Activated naive CD8-positive, alpha-beta T cell treated with anti-CD3 and anti-CD28 coated beads, Interleukin-2, amount 50 U/mL, for 24 hours (primary cell): ENCODE results near the gene PLEKHG3.
A peak's percentile ranks its signal among the peaks of the same experiment; 100 is the strongest.

Source experiments
- ATAC-seq: fragments of 150-1000 bp; cut with Tn5 transposase; one replicate; pipeline ENCODE4 v1.10.0; 2021
- DNase-seq: peaks from one replicate; pipeline ENCODE4 v3.0.0; 2021
- H3K27ac Mint-ChIP-seq: one replicate; pipeline ENCODE4 v1.8.0; 2021; ENCODE audit warnings: mild to moderate bottlenecking, mixed read lengths
- H3K27me3 Mint-ChIP-seq: one replicate; pipeline ENCODE4 v1.8.0; 2021; ENCODE audit warnings: mixed read lengths
- H3K36me3 Mint-ChIP-seq: one replicate; pipeline ENCODE4 v1.8.0; 2021; ENCODE audit warnings: low read depth, mixed read lengths
- H3K4me1 Mint-ChIP-seq: one replicate; pipeline ENCODE4 v1.8.0; 2021; ENCODE audit warnings: mixed read lengths
- H3K4me3 Mint-ChIP-seq: one replicate; pipeline ENCODE4 v1.8.0; 2021; ENCODE audit warnings: mild to moderate bottlenecking, moderate library complexity, mixed read lengths
- H3K9me3 Mint-ChIP-seq: one replicate; pipeline ENCODE4 v1.8.0; 2021; ENCODE audit warnings: mixed read lengths

Gene PLEKHG3

DNA sequence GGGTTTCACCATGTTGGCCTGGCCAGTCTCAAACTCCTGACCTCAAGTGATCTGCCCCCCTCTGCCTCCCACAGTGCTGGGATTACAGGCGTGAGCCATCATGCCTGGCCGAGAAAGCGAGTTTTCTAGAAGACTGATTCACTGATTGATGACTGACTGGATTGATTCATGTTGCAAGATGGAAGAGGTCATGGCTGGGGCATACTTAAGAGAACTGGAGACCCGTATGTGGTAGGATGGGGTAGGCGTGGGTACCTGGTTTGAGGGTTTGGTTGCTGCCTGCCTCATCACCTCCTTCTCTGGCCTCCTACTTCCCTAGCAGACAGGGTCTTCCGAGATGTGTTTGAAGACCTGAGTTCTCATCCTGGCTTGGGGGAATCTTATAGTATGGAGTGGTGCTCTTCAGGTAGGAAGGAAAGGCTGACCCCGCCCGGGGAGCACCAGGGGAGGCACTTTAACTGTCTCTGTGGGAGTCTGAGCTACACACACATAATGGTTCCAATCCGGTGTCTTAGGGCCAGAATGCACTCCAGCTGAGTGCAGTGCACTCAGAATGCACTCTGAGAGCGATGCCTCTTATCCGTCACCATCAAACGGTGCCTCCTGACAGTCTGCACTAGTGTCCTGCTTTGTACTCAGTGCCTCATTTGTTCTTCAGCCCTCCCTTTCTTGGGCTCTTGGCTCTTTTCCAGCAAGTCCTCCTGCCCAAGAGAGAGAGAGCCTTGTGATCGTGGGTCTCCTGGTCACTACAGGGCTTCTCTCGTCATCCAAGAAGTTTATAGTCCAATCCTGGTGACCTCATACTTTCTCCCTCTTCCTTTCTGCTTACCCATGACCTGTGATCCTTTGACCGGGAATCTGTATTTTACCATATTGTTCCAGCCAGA, 19.7 kb downstream of the PLEKHG3 start:
- Mint-ChIP-seq H3K27me3 (no peaks in the 10 kb centered on the region), H3K9me3 (no peaks in the 10 kb centered on the region), H3K4me1 (peaks cover 31% of the 10 kb centered on the region), H3K4me3 (no peak overlapping the region), H3K36me3 (no peaks in the 10 kb centered on the region), H3K27ac (no peak overlapping the region)
- no peak for DNase-seq
- peak; percentile 26 for ATAC-seq

DNA sequence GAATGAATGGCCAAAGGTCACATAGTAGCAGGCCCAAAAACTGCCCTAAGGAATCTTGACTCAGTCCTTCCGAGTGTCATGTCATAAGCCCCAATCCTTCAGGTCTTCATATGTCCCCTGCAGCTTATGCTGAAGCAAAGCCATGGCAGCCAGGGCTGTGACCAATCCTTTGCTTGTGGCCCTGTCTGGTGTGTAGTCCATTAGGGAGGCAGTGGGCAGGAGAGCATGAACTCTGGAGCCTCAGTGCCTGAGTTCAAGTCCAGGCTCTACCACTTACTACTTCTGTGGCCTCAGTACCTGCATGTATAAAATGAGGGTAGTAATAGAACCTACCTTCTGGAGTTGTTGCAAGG, 20.3 kb downstream of the PLEKHG3 start:
- Mint-ChIP-seq H3K9me3 (no peaks in the 10 kb centered on the region), H3K4me3 (no peak overlapping the region), H3K4me1 (peaks cover 31% of the 10 kb centered on the region), H3K27ac (no peak overlapping the region), H3K27me3 (no peaks in the 10 kb centered on the region), H3K36me3 (no peaks in the 10 kb centered on the region)
- DNase-seq (no peak), ATAC-seq (no peak)

DNA sequence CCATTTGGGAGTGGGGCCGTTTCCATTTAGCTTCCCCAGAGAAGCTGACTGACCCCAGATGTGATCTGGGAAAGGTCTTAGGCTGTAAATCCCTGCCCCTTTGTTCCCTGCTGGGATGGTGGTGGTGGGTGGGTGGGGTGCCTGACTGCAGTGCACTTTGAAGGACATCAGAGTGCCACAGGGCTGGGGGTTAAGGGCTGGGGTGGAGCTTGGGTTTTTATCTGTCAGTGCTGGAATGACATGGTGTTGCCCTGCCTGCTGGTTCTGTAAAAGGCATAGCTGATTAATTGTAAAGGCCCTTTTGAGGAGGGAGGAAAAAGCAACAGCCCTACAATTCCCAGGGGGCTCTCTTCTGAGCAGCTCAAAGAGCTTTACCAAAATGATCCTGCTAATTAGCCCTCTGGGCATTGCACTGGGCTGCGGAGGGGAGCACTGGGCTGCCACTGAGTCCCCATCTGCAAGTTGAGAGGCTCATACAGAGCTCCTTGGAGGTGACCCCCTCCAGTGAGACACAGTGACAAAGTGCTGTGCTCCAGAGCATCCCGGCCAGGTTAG, 21.1 kb downstream of the PLEKHG3 start:
- Mint-ChIP-seq H3K27ac (no peak overlapping the region), H3K4me3 (no peak overlapping the region), H3K36me3 (no peaks in the 10 kb centered on the region), H3K4me1 (peaks cover 27% of the 10 kb centered on the region), H3K27me3 (no peaks in the 10 kb centered on the region), H3K9me3 (no peaks in the 10 kb centered on the region)
- DNase-seq (no peak), ATAC-seq (no peak)

GRCh38 chr14:64725879-64726584, 21.8 kb downstream of the PLEKHG3 start:
- H3K27me3 Mint-ChIP-seq: no peaks in the 10 kb centered on the region
- DNase-seq (no peak), ATAC-seq (no peak)
- H3K36me3 Mint-ChIP-seq: no peaks in the 10 kb centered on the region
- H3K4me3 Mint-ChIP-seq: no peak overlapping the region
- peaks cover 26% of the 10 kb centered on the region for H3K4me1 Mint-ChIP-seq
- H3K27ac Mint-ChIP-seq: no peak overlapping the region
- H3K9me3 Mint-ChIP-seq: no peaks in the 10 kb centered on the region

GRCh38 chr14:64726585-64726890, 22.3 kb downstream of the PLEKHG3 start:
- Mint-ChIP-seq H3K27me3 (no peaks in the 10 kb centered on the region), H3K4me3 (no peak overlapping the region), H3K4me1 (peaks cover 26% of the 10 kb centered on the region), H3K36me3 (no peaks in the 10 kb centered on the region), H3K9me3 (no peaks in the 10 kb centered on the region), H3K27ac (no peak overlapping the region)
- DNase-seq (peak; percentile 15), ATAC-seq (peak; percentile 47)

DNA sequence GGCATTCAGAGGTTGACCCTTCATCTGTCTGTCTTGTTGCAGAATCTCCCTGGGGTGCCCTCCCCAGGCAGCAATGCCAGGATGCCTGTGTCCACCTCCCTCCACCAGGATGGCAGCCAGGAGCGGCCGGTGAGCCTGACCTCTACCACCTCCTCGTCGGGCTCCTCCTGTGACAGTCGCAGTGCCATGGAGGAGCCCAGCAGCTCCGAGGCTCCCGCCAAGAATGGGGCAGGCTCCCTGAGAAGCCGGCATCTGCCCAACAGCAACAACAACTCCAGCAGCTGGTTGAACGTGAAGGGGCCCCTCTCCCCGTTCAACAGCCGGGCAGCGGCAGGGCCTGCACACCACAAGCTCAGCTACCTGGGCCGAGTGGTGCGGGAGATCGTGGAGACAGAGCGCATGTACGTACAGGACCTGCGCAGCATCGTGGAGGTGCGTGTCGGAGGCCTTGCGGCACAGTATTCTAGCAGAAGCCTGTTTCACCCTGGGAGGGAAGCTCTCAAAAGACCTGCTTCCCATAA, 23.4 kb downstream of the PLEKHG3 start:
- DNase-seq: no peak
- no peaks in the 10 kb centered on the region for H3K27me3 Mint-ChIP-seq
- ATAC-seq: no peak
- H3K36me3 Mint-ChIP-seq: no peaks in the 10 kb centered on the region
- no peak overlapping the region for H3K4me3 Mint-ChIP-seq
- no peaks in the 10 kb centered on the region for H3K9me3 Mint-ChIP-seq
- peaks cover 17% of the 10 kb centered on the region for H3K4me1 Mint-ChIP-seq
- no peak overlapping the region for H3K27ac Mint-ChIP-seq

- H3K36me3 Mint-ChIP-seq: no peaks in the 10 kb centered on the region
- no peaks in the 10 kb centered on the region for H3K9me3 Mint-ChIP-seq
- no peak overlapping the region for H3K27ac Mint-ChIP-seq
- peaks cover 14% of the 10 kb centered on the region for H3K4me1 Mint-ChIP-seq
- H3K27me3 Mint-ChIP-seq: no peaks in the 10 kb centered on the region
- H3K4me3 Mint-ChIP-seq: no peak overlapping the region
- ATAC-seq (no peak), DNase-seq (no peak)
Observed at GRCh38 chr14:64728106-64728505, 23.9 kb downstream of the PLEKHG3 start.

- ATAC-seq: no peak
- Mint-ChIP-seq H3K27me3 (no peaks in the 10 kb centered on the region), H3K9me3 (no peaks in the 10 kb centered on the region), H3K4me3 (no peak overlapping the region), H3K4me1 (peaks cover 10% of the 10 kb centered on the region), H3K36me3 (no peaks in the 10 kb centered on the region), H3K27ac (no peak overlapping the region)
- no peak for DNase-seq
Observed at GRCh38 chr14:64728856-64729255, 24.6 kb downstream of the PLEKHG3 start.

DNA sequence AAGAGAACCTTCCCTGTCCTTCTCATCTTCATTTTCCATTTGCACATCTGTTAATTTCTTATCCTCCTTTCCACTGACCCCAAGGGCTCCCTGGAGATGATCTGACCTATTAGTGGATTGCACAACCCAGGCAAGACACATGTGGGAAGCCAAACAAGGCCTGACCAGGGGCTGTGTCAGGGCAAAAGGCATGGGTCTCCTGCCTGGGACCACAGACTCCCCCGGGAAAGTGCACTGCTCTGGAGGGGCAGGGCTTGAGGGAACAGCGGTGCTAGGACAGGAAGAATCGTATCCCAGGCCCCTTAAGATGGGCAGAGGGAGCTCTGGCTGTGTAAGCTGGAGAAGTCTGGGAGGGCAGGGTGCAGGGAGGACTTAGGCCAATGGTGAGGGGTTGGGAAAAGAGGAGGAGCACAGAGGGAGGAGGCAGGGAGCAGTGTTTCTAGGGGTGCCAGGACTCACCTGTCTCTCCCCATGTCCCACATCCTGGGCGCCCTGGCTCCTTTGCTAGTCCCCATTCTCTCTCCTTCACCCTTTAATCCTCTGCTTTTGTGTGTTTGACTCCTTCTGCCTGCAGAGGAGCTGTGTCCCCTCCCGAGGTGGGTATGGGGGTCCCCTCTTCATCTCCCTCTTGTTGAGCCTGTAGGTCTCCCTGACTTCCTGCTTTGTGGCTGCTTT, 25.3 kb downstream of the PLEKHG3 start:
- no peaks in the 10 kb centered on the region for H3K36me3 Mint-ChIP-seq
- H3K4me1 Mint-ChIP-seq: peaks cover 5% of the 10 kb centered on the region
- ATAC-seq (no peak), DNase-seq (no peak)
- no peak overlapping the region for H3K4me3 Mint-ChIP-seq
- H3K27ac Mint-ChIP-seq: no peak overlapping the region
- H3K9me3 Mint-ChIP-seq: no peaks in the 10 kb centered on the region
- no peaks in the 10 kb centered on the region for H3K27me3 Mint-ChIP-seq

GRCh38 chr14:64730061-64730440, 25.8 kb downstream of the PLEKHG3 start:
- H3K4me3 Mint-ChIP-seq: no peak overlapping the region
- H3K27ac Mint-ChIP-seq: no peak overlapping the region
- no peaks in the 10 kb centered on the region for H3K9me3 Mint-ChIP-seq
- DNase-seq: no peak
- H3K27me3 Mint-ChIP-seq: no peaks in the 10 kb centered on the region
- H3K4me1 Mint-ChIP-seq: peaks cover 6% of the 10 kb centered on the region
- no peaks in the 10 kb centered on the region for H3K36me3 Mint-ChIP-seq
- no peak for ATAC-seq

DNA sequence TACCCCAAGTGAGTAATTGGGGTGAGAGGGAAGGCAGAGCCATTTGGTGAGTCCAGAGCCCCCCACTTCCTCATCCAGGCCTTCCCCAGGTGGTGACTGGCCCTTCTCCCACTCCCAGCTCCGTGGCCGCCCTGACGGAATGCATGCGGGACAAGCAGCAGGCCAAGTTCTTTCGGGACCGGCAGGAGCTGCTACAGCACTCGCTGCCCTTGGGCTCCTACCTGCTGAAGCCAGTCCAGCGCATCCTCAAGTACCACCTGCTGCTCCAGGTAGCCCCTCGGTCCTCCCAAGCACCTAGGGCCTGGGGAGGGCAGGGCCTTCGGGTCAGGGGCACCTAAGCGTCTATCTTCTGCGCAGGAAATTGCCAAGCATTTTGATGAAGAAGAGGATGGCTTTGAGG, 26.5 kb downstream of the PLEKHG3 start:
- Mint-ChIP-seq H3K4me1 (peaks cover 6% of the 10 kb centered on the region), H3K27ac (no peak overlapping the region), H3K36me3 (no peaks in the 10 kb centered on the region), H3K9me3 (no peaks in the 10 kb centered on the region), H3K27me3 (no peaks in the 10 kb centered on the region), H3K4me3 (no peak overlapping the region)
- ATAC-seq (no peak), DNase-seq (no peak)

GRCh38 chr14:64731141-64731581, 26.9 kb downstream of the PLEKHG3 start:
- DNase-seq (no peak), ATAC-seq (no peak)
- Mint-ChIP-seq H3K9me3 (no peaks in the 10 kb centered on the region), H3K27ac (no peak overlapping the region), H3K4me3 (no peak overlapping the region), H3K27me3 (no peaks in the 10 kb centered on the region), H3K36me3 (no peaks in the 10 kb centered on the region), H3K4me1 (peaks cover 6% of the 10 kb centered on the region)

DNA sequence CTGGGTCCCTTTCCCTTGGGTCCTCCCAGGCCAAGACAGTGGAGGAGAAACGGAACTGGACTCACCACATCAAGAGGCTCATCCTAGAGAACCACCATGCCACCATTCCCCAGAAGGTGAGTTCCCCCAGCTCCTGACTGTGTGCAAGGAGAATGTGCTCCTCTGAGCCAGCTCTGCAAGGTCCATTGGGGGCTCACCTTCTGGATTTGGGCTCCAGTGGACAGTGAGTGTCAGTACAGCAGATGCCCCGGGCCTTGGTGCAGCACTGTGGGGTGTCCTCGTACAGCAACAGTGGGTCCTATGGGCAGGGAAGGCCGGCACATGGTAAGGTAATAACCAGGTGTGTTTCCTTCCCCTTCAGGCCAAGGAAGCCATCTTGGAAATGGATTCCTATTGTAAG, 27.8 kb downstream of the PLEKHG3 start:
- Mint-ChIP-seq H3K4me3 (no peak overlapping the region), H3K36me3 (no peaks in the 10 kb centered on the region), H3K27me3 (no peaks in the 10 kb centered on the region), H3K27ac (no peak overlapping the region), H3K9me3 (no peaks in the 10 kb centered on the region), H3K4me1 (peaks cover 6% of the 10 kb centered on the region)
- DNase-seq: no peak
- ATAC-seq: no peak

DNA sequence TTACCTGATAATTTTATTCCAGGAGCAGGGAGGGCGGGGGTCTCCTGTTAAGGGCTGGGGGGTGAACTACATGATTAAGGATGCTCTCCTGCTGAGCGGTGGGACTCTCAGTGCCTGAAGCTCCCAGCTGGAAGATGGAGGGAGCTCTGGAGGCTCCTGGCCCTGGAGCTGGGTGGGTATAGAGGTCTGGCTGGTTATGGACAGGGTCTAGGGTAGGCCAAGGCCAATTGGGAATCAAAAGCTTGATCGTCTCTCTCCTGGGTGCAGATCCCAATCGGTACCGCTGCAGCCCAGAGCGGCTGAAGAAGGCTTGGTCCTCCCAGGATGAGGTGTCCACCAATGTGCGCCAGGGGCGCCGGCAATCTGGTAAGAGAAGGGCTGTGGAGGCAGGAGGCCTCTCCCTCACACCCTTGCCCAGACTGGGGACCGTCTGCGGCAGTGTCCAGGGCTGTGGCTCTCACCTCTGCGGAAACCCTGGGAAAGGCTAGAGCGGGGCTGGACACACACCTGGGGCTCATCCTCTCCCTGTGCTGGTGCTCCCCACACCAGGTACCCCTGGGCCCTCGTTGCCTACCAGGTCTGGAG, 28.4 kb downstream of the PLEKHG3 start:
- Mint-ChIP-seq H3K4me1 (peaks cover 6% of the 10 kb centered on the region), H3K27me3 (no peaks in the 10 kb centered on the region), H3K27ac (no peak overlapping the region), H3K4me3 (no peak overlapping the region), H3K9me3 (no peaks in the 10 kb centered on the region), H3K36me3 (no peaks in the 10 kb centered on the region)
- ATAC-seq (no peak), DNase-seq (no peak)
